KBM-7 (cell line): Measurements from ENCODE around the gene STIMATE.
A peak's percentile ranks its signal among the peaks of the same experiment; 100 is the strongest.

Experiments
- DNase-seq: peaks from one replicate; pipeline ENCODE4 v3.0.0-alpha.2; 2015
- in situ Hi-C: fragments of 300-500 bp; cut with MboI; formaldehyde crosslinking; loops from 2 replicates; pipeline ENCODE4 v1.14.3; 2020; ENCODE audit warnings: low sequenced_read_pairs, low pct_unique_long_range_greater_than_20kb, mixed read lengths

STIMATE gene

DNA sequence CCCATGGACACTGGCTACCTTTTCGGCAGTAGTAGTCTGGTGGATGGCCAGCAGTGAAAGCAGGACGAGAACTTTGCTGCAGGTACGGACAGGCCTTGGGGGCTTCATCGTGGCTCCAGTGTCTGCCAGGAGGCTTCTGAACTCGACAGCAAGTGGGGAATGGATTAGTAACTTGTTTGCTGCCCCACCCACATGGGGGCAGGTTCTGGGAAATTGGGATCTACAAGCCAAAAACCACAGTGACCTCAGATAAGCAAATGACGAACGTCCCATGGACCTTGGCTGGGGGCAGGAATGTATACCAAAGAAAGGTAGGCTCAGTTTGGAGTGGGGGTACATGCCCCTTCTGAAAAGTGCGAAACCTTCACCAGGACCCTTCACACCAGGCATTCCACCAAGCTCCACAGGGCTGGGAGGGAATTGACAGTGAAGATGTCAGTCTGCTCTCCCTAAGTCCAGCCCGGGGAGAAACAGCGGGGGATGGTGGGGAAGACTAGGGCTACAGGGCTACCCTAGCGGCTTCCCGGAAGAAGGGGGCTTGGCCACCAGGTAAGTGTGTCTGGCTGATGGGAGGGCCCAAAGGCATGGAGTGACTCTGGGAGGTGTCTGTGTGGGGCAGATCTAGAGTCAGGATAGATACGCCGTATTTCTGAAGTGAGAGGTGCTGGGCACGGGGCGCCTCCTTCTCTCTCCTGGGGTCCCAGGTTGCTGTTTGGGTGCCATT, 66.7 kb downstream of the STIMATE start, which contains the start of gene ITIH4:
ITIH4 (minus strand) TSS at position 138 of the 724 bp plus-strand sequence; CDS start at position 108, 30 bp downstream.
- in situ Hi-C loops = no loop called here
- DNase-seq = no peak

GRCh38 chr3:52829906-52830463, 67.4 kb downstream of the STIMATE start:
- in situ Hi-C loops = no loop called here
- no peak for DNase-seq

- in situ Hi-C loops = no loop called here
- no peak for DNase-seq
These were observed 67.9 kb downstream of the STIMATE start for GRCh38 chr3:52829482-52829881.

DNA sequence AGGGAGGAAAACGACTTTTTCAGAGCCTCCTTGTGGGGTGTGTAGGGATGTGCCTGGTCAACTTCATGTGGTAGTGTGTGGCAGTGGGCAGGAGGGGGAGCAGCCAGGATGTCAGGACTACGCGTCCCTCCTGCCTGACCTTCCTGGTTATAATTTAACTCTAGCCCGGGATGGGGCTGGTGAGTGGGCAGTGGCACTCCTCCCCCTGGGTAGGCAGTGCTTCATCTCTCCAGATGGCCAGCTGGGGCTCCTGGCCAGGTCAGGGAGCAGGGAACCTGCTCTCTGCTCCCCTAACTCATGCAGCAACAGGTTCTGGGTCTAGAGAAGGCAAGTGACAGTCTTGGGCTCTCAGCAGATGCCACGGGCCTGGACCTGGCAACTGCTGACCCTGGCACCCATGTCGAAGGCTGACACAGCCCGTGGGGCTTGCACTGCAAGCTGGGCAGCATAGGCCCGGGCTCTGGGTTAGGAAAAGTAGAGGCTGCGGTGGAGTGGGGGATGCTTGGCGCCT, 69.4 kb downstream of the STIMATE start:
- DNase-seq = no peak
- in situ Hi-C loops = no loop called here

DNA sequence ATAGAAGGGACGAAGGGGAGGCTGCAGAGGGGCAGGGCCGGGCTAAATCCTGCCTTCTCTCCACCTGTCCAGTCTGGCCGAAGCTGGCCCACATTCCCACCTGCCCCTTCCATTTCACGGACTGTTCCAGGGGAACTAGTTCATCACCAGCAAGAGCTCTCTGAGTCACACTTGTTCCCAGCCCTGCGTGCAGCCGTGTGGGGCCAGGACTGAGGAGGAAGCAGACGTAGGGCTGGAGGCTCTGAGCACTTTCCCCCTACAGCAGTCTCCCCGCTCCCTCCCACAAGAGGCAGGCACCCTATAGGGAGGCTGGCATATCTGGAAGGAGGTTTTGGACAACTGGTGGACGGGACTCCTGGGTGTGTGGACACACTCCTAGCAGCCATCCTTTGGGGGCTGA, 69.9 kb downstream of the STIMATE start:
- in situ Hi-C loops = no loop called here
- DNase-seq = no peak

- in situ Hi-C loops = no loop called here
- DNase-seq = no peak
These were observed 73.3 kb downstream of the STIMATE start for GRCh38 chr3:52824037-52824436.

DNA sequence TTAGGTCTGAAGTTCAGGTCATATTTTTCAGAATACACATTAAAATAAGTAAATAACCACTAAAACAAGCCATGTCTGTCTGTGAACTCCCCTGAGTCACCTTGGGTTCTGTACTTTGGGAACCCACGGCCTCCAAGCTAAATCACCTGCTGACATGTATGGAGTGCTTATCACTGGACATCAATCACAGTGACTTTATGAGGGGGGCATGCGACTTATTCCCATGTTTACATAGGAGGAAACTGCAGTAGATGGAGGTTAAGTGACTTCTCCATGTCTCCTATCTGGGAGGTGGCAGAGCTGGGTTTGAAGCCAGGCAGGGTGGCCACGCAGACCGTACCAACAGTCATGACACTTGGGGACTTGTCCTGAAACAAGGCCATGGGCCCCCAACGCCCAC, 75.0 kb downstream of the STIMATE start:
- DNase-seq = no peak
- in situ Hi-C loops = no loop called here

- in situ Hi-C loops = no loop called here
- DNase-seq = peak; percentile 42
These were observed 76.6 kb downstream of the STIMATE start for GRCh38 chr3:52820736-52821135.

DNA sequence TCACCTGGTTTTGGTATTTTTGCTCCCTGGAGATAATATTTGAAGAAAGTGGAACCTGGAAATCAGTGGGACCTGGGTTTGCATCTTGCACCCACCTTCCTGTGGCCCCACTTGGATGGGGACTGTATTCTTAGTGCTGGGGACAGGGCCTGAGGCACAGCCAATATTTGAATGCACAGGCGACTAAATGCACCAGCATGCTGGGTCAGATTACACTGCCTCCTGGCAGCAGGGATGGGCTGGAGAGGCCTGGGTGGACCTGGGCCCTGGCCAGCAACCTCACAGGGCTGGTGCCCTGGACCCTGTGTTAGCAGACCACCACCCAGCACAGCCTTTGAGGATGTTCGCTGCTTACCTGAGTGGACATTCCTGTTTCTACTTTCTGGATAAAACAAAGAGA, 77.4 kb downstream of the STIMATE start:
- in situ Hi-C loops = no loop called here
- no peak for DNase-seq

- DNase-seq = no peak
- in situ Hi-C loops = no loop called here
These were observed 79.5 kb downstream of the STIMATE start for GRCh38 chr3:52817860-52818259.

DNA sequence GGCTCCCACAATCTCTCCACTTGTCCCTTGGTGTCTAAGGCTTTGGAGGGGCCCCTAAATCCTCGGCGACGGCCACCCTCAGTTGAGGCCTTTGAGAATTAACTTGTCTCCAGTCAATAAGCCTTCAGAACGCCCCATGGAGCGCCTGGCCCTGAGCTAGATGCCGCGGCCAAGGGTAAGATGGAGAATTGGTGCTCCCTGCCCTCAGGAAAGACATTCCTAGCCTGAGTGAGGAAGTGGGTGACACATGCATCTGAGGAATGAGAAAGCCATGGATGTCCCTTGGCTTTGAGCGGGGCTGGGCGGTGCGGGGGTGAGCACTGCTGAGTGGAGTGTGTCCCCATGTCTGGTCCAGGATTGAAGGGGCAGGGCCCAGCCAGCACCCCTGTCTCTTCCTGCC, 80.1 kb downstream of the STIMATE start:
- no peak for DNase-seq
- in situ Hi-C loops = no loop called here

DNA sequence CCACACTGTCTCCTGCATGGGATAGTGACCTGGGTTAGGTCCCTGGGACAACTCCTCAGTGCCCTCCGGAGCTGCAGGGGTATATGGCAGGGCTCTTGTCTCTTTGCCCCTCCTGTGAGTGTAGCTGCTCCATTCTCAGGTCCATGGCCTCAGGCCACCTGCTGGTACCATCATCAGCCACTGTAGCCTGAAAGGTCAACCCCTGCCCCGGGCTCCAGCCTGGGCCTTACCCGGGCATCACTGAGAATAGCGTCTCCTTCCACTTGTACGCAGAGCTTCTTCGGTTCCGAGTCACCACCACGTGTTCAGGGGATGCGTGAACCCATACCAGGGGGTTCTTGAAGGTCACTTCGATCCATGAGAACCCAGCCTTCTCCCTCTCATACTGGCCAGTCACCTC, 80.7 kb downstream of the STIMATE start:
- in situ Hi-C loops = no loop called here
- DNase-seq = no peak

DNA sequence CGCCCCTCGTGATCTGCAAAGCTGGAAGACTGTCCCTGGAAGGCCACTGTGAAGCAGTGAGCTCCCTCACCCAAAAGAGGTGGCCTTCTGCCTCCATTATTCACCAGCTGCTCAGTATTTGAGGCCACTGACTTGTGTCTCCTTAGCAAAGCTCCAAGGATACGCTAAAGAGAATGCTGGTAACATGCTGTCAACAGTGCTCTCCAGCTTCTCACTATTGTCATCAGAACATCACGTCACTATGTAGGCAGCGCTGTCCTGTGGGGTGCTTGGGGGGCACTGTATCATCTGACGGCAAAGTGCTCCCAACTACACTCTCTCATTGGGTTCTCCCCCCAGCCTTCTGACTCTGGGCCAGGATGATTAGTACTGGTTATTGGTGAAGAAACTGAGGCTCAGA, 81.1 kb downstream of the STIMATE start:
- in situ Hi-C loops = no loop called here
- no peak for DNase-seq

- in situ Hi-C loops = no loop called here
- no peak for DNase-seq
These were observed 83.5 kb downstream of the STIMATE start for GRCh38 chr3:52813810-52814209.

DNA sequence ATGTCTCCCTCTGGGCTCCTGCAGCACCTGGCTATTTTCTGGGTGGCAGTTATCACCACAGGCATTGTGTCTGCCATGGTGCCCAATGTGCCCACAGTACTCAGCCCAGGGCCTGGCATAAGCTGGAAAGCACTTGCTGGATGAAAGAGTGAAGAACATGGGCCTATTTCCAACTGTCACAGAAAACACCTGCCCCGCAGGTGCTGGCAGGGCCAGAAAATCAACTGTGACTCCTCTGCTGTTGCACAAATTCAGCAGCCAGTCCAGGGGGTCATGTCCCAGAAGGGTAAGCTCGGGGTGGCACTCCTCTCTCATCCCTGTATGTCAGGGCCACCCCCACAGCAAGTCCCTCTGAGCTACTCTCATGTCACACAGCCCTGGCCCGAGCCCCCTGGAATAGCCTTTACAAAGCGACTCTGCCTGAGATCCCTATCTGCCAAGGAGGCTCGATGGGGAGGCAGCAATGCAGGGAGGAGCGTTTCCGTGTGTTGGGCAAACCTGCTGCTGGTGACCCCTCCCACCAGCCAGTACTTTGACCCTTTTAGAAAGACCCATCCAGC, 85.8 kb downstream of the STIMATE start:
- no peak for DNase-seq
- in situ Hi-C loops = no loop called here

- in situ Hi-C loops = no loop called here
- no peak for DNase-seq
These were observed 86.4 kb downstream of the STIMATE start for GRCh38 chr3:52810923-52811322.

DNA sequence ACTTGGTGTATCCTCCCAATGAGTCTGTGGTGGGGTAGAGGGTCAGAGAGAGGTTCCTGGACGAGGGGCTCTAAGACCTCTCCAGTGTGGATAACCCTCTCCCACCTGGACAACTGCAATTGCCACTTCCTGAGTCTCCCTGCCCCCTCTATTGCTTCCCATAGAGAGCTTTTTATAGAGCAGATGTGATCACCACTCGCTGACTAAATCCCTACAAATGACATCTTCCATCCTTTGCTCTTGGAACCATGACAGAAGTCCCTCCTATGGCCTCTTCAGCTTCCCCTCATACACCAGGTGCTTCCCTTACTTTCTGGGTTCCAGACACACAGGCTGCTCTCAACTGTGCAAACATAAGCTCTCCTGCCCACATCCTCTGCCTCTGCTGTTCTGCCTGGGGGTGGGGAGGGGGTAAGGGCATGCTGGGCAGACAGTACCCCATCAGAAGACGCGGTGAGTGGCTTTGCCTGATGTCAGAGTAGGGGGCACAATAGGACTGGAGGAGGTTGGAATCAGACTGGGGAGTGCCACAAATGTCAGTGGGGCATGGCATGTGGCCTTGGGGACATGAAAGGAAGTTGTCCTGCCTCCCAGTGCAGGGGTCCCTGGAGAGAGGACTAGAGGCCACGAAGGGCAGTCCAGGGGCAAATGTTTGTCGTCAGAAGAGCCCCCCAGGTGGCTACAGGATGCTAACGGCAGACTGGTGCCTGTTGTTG, 87.5 kb downstream of the STIMATE start:
- DNase-seq = no peak
- in situ Hi-C loops = no loop called here

DNA sequence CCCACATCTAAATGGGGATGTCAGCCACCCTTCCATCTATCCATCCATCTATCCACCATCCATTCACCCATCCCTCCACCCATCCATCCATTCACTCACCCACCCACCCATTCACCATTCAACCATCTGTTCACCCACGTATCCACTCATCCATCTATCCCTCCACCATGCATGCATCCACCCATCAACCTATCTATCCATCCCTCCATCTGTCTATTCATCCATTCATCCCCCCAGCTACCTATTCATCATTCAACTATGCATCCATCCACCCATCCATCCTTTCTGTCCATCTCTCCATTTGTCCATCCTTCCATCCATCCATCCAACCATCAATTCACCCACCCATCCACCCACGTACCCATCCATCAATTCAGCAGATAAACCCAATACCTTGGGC, 88.2 kb downstream of the STIMATE start:
- DNase-seq = no peak
- in situ Hi-C loops = no loop called here

- in situ Hi-C loops = no loop called here
These were observed 91.9 kb downstream of the STIMATE start for GRCh38 chr3:52805270-52806039.

More at GRCh38 chr3:52805270-52806039, 91.9 kb downstream of the STIMATE start:
- DNase-seq = no peak
